GM18873 (cell line): ENCODE results near the gene KCNC1.

ENCODE experiments used
- ATAC-seq: cut with Tn5 transposase; IDR thresholded peaks from one replicate; pipeline ENCODE4 v1.9.1; 2021; ENCODE audit warnings: mild to moderate bottlenecking, moderate library complexity, moderate number of reproducible peaks; ENCODE audit not compliant: unreplicated experiment, low FRiP score

The KCNC1 gene

DNA sequence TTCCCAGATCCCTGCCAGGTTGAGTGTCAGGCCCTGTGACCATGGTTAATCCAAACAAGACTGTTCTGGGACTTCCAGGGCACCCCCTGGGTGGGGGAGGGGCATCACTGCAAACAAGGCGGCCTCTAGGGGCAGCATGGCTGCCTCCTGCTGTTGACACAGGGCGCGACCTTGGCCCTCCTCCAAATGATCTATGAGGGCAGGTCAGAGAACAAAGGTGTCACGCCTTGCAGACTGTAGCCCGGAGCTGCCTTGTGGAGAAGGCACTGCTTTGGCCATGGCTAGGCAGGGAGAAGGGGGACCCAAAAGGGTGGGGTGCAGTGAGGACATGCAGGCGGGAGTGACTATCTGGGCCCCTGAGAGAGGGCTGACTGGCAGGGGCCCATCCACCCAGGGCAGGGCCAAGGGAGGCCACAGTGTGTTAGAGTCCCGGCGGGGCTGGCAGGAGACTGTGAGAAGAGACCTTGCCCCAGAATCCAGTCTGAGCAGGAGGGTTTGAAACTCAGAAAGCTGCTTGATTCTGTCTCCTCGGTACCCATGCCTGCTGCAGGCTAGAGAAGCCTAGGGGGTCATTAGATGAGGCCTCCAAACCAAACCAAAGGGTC is 35.6 kb downstream of the KCNC1 start:
- ATAC-seq, result no peak

DNA sequence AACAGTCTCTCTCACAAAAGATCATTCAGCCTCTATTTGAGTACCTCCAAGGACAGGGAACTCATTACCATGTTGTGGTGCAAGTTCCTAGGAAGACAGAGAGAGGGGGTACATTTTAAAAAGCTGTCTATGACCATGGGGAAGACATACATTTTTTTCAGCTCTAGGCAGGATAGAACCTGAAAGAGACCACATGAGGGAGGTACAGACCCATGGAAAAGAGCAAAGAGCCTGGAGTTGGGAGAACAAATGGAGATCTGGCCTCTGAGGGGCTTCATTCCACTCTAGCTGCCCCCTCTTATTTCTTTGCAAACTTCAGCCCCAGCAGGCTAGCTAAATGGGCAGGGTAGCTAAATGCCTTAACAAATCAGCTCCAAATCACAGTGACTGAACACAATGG is 36.3 kb downstream of the KCNC1 start:
- ATAC-seq, result no peak

DNA sequence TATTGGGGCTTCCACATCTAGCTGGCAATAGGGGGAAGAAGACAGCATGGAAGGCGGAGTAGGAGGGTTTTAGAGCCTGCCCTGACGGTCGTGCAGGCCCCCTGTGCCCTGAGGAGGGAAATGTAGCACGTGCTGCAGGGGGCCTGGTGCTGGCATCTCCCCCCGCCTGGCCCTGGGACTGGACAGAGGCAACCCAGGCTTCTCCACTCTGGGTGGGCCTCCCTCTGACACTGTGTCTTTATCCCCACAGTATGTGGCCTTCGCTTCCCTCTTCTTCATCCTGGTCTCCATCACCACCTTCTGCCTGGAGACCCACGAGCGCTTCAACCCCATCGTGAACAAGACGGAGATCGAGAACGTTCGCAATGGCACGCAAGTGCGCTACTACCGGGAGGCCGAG is 36.8 kb downstream of the KCNC1 start:
- ATAC-seq, result no peak

DNA sequence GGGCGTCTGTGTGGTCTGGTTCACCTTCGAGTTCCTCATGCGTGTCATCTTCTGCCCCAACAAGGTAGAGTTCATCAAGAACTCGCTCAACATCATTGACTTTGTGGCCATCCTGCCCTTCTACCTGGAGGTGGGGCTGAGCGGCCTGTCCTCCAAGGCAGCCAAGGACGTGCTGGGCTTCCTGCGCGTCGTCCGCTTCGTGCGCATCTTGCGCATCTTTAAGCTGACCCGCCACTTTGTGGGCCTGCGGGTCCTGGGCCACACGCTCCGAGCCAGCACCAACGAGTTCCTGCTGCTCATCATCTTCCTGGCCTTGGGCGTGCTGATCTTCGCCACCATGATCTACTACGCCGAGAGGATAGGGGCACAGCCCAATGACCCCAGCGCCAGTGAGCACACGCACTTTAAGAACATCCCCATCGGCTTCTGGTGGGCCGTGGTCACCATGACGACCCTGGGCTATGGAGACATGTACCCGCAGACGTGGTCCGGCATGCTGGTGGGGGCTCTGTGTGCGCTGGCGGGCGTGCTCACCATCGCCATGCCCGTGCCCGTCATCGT is 37.3 kb downstream of the KCNC1 start:
- ATAC-seq, result no peak

DNA sequence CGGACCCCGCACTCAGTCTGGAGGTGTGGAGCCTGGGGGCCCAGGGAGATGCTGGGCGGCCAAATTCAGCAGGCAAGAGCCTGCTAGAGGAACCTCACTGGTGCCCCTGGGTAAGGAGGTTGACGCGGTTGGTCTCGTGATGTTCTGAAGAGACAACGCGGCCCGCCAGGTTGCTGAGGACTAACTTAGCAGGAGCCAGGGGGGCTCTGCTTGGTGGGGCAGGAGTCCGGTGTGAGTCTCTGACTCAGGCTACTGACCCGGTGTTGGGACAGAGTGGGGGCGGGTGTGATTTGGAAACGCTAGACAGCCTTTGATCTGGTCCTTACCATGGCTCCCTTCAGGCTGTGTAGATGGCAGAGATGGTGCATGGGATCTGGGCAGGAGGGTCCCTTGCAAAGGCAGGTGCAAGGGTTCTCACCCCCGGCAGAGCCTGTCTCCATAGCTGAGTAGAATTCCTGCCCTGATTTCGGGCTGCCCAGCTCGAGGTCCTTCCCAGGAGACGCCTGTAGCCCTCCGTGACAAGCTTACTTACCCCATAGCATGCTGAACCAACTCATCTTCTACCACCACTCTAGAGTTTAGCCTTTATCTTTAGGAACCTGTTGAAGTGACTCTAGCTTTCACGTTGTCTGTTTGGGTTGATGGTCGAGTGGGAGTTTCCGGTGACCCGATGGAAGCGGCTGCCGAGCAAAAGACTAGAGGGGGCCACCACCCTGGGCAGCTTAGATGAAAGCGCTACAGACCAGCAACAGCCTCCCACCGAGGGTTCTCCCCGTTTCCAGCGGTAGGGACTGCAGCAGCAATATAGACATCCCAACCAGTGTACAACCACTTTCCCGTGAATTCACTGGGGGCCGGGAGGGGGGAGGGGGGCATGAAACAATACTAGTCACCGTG is 38.4 kb downstream of the KCNC1 start:
- ATAC-seq, result no peak

DNA sequence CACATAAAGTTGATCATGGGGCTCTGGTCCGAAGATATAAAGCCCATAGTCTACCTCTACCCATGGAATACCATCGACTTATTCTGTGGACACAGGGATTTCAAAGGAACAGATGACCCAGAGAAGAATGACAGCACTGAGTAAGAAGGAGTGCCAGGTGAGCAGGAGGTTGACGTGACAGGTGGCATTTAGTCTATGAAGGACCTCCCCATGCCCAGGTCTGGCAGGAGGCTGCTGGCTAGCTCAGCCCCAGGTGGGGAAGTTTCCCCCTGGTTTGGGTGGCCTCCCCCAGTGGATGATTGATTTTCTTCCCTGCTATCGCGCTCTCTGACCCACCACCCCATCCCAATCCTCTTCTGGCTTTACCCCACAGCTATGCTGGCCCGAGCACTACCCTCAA is 39.1 kb downstream of the KCNC1 start:
- ATAC-seq, result no peak

DNA sequence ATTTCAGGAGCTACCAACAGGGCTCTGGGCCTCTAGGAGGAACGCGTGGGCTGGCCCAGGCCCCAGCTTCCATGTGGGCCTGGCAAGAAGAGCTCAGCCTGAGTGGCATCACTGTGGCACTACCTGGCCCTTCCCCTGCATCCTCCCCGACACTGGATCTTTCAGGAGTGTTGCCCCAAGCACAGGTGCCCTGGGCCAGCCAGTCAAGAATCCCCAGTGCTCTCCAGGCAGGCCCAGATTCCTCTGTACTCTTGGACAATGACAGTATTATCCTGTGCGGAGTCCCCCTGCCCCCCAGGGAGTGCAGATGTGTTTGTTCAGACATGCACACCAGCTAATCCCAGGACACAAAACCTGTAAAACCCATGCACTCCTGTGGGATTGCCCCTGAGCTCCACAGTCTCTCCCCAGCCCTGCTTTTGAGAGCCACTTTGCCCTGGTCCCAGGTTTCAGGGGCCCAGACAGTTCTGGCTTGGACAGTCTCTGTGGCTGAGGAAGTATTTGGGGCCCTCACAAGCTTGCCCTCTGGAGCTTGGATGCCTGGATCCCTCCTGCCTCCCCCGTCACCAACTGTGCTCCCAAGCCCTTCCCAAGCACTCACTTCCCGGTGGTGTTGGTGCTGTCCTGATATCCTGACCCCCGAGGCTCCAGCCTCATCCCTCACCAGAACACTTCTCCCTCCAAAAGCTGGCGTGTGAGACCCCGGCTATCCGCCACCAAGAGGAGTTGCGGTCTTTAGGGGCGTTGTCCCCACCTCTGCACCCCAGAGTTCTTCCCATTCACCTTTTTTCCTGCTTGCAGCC is 39.9 kb downstream of the KCNC1 start:
- no peak for ATAC-seq

DNA sequence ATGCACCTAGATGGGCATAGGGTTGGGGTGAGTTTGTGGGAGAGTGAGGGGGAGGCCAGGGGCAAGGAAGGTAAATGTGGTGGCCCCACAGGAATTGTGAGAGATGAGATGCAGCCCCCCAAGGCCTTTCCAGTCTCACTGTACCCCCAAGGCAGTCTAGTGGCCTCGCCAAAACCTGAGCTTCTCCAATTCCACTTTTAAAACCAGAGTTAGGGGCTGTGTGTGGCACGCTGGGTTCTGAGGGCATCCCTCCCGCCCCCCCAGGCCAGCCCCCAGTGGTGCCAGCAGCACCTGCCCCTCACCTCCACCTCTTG is 40.4 kb downstream of the KCNC1 start:
- no peak for ATAC-seq

DNA sequence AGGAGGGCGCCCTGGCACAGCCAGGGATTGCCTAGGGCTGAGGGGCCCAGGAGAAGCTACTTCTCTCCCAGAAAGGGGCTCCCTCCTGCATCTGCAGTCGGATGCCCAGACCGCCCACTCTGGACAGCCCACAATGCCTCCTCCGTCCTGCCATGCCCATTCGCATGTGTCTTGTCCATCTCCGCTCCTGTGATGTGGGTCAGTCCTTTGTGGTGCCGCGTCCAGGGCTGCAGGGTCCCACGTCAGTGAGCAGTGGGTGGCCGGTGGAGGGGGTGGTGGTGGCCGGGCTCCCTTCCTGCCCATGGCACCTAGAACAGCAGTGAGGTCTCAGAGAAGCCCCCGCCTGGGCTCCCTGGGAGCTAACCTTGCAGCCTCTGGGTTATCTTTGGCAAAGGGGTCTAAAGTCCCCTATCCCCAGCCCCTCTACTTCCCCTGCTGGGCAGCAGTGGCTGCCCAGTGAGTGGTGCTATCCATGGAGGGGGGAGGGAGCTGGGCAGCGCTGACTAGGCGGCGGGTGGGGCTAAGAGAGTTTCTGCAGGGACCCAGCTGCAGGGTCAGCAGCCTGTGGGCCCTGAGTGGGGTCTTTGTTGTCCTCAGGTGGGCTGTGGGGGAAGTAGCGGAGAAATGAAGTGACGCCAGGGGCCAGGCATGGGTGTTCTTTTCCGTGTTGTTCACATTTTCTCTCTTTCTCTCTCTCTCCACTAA is 41.1 kb downstream of the KCNC1 start:
- ATAC-seq, result no peak

DNA sequence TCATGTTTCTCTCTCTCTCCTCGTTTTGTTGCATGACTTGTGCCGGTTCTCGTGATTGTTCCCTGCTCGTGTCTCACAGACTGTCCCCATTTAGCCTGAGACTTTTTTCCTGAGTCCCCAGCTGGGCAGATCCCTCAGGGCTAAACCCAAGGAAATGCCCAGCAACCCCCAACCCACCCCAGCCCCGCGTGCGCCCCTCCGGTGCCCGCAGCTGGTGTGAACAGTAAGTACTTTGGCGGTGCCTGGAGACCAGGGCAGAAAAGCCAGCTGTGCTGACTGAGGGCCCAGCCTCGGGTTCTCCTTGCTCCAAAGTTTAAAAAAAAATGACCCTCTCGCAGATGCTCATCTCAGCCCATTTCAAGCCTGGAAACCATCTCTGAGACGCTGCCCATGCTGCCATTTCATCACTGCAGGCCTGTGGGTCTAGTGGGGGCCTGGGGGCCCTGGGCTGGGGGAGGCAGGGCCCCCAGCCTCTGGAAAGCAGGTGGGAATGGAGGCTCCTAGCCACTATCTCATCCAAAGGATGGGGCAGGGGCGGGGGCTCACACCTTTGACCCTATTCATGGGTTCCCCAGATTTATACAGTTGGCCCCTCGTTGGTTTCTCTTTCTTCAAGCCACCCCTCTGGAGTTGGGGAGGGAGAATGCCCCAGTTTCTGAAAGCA is 41.8 kb downstream of the KCNC1 start:
- no peak for ATAC-seq

DNA sequence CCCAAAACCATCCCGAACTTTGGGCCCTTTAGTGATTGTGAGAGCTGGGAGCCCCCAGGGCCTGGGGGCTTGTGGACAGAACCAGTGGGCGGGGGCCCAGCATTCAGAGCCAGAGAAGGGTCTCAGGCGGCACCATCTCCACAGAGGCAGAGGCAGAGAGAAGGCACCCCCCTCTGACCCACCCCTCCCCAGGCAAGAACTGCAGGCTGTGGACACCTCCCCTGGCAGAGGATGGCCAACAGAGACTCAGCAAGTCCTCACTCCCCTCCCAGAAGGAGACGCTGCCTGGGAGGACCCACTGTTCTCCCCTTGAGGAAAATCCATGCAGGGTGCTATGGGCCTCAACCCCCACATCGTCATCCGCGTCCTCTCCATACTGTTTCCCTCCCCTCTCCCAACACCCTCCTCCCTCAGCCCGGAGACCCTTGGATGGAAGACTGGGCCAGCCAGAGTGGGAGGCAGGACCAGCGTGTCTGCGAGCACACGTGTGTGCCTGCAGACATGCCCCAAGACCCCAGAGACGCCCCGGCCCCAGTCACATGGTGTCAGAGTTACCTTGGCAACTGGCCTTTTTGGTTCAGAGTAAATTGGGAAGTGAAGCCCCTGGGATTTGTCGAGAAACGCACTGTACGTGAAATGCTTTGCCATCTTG is 42.6 kb downstream of the KCNC1 start:
- ATAC-seq, result no peak

DNA sequence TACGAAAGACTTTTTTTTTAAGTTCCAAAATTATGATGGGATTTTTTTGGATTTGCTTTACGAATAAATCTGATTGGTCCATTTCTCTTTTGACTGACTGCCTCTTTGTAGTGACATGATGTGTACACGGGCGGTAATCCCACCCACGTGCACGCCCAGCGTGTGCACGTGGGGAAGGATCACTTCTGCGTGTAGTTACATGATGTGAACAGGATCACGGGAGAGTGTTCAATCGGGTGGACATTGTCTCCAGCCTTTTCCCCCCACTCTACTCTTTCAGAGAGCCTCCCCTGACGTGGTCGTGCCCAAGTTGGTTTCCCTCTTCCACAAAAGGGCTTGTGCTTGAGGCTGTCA is 43.1 kb downstream of the KCNC1 start:
- ATAC-seq, result no peak

DNA sequence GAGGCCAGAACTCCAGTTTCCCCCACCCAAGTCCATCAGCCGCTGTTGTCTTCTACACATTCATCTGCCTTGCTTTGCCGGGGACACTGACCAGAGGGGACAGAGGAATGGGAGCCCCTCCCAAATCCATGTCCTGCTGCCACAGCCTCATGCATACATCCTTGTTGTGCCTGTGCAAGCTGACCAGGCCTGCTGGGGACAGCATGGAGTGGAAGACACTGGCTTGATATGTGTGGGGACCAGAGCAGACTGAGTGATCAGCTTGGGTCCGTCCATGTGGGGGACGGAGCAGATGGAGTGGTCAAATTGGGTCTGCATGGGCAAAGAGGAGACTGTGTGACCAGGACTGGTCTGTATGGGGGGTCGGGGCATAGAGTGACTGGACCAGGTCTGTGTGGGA is 43.8 kb downstream of the KCNC1 start:
- no peak for ATAC-seq

DNA sequence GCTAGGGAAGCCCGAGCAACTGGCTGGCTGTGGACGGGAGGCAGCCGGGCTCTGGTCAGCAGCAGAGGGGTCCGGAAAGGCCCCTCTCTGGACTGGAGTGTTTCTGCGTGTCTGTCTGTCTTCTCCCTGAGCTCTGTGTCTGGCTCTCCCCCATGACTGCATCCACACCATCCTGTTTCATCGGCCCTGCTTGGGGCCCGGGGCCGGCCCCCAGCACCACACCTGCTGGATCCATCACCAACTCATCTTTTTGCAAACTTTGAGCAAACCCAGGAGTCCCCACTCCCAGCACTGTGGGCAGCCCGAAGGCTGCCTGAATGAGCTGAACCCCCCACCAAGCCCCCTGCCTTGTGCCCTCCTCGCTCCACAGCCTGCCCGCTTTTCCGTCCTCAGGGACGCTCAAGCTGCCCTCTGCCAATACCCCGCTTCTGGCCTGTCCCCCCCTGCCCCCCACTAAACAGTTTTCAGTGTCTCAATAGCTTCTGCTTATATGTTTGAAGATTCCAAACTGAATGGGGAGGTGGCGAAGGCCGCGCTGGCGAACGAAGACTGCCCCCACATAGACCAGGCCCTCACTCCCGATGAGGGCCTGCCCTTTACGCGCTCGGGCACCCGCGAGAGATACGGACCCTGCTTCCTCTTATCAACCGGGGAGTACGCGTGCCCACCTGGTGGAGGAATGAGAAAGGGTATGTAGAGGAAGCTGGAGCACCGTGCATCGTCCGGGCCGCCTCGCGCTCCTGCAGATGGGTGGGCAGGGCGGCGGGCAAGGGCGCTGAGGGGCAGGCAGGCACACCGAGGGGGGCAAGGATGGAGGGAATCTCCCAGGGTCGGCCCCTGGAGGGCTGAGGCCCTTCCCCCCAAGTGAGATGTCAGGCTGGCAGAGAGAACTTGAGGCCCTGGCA is 44.6 kb downstream of the KCNC1 start:
- no peak for ATAC-seq

DNA sequence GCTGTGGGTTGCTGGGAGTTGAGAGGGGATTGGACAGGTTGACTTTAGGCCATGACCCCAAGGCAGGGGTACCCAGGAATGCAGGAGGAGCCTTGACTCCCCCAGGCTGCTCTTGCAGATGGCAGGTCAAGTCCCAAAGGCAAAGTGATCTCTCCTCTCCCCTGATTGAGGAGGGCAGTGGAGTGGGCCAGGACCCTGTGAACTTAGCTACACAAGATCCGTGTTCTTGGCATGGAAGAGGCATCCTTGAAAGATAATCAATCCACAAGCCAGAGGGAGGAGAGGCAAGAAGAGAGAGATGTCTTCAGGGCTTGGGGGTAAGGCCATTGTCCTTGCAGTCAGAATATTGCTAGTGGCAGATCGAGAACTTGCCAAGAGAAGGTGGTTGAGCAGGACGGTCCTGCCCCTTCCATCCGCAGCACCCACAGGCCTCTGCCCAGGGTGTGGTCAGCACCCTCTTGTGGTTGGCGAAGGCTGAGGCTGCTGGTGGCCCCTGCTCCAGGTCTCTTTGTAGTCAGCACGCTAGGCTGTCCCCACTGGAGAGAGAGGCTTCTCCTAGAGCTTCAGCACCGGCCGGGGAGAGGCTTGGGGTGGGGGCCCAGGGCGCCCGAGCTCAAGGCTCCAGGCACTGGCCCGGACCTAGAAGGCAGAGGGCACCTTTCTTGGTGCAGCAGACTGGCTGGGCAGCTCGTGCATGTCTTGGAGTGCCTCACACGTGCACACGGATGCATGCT is 45.4 kb downstream of the KCNC1 start:
- ATAC-seq, result no peak

DNA sequence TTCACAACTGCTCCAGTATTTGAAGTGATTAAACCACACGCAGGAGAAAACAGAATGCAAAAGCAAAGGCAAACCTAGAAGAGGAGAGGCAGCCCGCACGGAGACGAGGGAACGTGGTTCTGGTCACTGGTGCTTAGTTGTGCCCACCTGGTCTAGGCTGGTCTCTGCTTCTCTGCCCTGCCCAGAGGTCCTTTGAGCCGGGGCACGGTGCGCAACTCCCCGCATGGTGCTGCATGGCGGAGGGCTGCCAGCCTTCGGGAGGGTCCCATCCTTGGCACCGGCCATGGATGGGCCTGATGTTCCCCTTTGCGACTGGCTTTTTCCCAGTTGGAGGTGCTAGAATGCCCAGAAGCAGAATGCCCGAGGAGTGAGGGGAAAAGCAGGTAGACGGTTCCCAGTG is 46.1 kb downstream of the KCNC1 start:
- ATAC-seq, result no peak

DNA sequence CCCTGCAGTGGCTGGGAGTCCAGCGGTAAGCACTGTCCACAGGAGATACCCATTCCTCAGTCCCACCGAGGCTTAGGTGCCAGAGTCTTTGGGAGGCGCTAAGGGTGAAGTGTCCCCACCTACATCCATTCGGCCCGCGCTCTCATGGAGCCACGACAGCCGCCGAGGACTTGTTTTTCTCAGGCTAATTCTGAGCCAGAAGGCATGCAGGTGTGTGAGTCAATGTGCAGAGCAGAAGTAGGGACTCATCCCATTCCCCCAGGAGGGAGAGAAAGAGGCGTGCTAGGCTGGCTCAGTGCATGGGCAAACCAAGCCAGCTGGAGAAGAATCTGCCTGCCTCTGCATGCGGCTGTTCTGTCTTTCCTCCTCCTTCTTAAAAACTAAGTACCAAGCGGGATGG is 46.6 kb downstream of the KCNC1 start:
- ATAC-seq, result no peak

DNA sequence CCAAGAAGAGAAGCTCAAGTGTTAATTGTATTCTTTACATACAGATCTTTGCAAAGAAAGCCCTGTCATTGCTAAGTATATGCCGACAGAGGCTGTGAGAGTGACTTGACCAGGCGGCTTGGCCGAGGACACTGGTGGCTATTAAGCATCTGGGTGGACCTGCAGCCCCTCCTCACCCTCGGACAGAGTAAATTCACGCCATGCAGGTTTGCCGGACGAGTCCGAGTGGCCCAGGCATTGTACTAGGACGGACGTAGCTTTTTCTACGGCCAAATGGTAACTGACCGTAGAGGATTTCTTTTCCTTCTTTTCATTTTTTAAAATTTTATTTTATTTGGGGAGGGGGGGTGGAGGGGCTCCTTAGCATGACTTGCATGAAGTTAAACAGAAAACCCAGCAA is 47.0 kb downstream of the KCNC1 start:
- ATAC-seq, result no peak
